Measurements from ENCODE around the gene XPO6. TPM values are rescaled to one million over a fixed set of nuclear protein-coding genes. Genes with fewer than 3 reads are reported as not detected.

Gene XPO6
- total RNA-seq, 1 experiment from 2014 or later = 106 TPM

DNA sequence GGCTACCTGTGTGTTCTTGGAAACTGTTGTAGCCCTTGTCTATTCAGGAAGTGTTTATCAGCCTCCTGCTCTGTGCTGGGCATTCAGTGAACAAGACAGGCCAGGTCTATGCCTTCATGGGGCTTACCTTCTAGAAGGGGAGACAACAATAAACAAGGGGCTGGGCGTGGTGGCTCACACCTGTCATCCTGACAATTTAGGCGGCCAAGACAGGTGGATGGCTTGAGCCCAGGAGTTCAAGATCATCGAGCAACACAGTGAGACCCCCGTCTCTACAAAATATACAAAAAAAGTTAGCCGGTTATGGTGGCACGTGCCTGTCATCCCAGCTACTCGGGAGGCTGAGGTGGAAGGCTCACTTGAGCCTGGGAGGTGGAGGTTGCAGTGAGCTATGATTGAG lies 142.8 kb downstream of the XPO6 start:
- ATAC-seq = no peak
- Histone ChIP-seq H2AFZ (ENCODE audit: low read length) (no peak overlapping the region), H4K20me1 (ENCODE audit: low read length) (no peaks in the 10 kb centered on the region), H3K4me3 (ENCODE audit: low read length) (no peak overlapping the region), H3K9me3 (ENCODE audit: low read length) (no peaks in the 10 kb centered on the region), H3K36me3 (ENCODE audit: low read depth, low read length) (no peaks in the 10 kb centered on the region), H3K4me2 (ENCODE audit: low read length) (no peak overlapping the region), H3K4me1 (ENCODE audit: insufficient read depth, low read length) (no peaks in the 10 kb centered on the region), H3K27me3 (ENCODE audit: low read length) (peaks cover 19% of the 10 kb centered on the region; the same call in 1 of the 2 replicates), H3K9me2 (replicated peaks; ENCODE audit: low read length) (no peaks in the 10 kb centered on the region), H3K79me2 (ENCODE audit: low read length) (no peaks in the 10 kb centered on the region), H3K27ac (ENCODE audit: low read length) (no peak overlapping the region), H3K9ac (ENCODE audit: low read length) (no peak overlapping the region), H3F3A (ENCODE audit: low read length, unreplicated experiment) (no peaks in the 10 kb centered on the region)
- CTCF ChIA-PET = no interaction called here
- no TSS peak for BruUV-seq (replicated peaks)
- POLR2A ChIA-PET (ENCODE audit: unreplicated experiment) = no interaction called here
- DNase-seq = no peak
- intact Hi-C loops (cut with micrococcal nuclease) = no loop called here
- TF ChIP-seq, protein P1, sequence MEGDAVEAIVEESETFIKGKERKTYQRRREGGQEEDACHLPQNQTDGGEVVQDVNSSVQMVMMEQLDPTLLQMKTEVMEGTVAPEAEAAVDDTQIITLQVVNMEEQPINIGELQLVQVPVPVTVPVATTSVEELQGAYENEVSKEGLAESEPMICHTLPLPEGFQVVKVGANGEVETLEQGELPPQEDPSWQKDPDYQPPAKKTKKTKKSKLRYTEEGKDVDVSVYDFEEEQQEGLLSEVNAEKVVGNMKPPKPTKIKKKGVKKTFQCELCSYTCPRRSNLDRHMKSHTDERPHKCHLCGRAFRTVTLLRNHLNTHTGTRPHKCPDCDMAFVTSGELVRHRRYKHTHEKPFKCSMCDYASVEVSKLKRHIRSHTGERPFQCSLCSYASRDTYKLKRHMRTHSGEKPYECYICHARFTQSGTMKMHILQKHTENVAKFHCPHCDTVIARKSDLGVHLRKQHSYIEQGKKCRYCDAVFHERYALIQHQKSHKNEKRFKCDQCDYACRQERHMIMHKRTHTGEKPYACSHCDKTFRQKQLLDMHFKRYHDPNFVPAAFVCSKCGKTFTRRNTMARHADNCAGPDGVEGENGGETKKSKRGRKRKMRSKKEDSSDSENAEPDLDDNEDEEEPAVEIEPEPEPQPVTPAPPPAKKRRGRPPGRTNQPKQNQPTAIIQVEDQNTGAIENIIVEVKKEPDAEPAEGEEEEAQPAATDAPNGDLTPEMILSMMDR (conservative IDR thresholded peaks at IDR 0.05; ENCODE audit: low read depth, low read length) = no peak
- no peak for TF ChIP-seq EZH2 (IDR thresholded peaks at IDR 0.05; ENCODE audit: low read length, unreplicated experiment)

DNA sequence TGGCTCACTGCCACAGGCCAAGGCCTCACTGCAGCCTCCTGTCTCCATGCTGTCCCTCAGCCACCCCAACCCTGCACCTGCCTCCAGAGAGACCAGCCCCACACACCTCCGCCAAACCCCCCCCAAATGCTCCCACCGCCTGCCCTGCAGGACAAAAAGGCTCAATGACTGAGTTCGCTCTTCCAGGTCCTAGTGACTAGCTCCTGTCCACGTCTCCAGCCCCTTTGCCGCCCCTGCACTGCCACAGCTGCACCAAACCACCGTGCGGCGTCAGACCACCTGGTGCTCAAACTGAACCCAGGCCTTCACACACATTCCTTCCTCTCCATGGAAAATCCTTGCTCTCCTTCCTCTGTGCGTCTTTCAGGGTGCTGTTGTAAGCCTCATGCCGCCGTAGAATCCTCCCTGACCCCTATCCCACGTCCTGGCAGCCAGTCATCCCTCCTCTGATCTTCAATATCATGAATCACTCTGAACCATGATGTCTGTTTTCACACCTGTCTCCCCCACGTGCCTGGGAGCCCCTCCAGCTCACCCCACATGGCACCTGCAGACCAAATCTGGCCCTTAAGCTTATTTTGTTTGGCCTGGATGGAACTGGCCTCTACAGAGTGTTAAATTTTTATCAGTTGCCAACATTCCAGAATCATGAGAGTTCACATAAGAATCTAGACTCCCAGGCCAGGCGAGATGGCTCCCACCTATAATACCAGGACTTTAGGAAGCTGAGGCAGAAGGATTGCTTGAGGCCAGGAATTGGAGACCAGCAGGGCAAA lies 144.0 kb downstream of the XPO6 start:
- Histone ChIP-seq H3K36me3 (ENCODE audit: low read depth, low read length) (no peaks in the 10 kb centered on the region), H2AFZ (ENCODE audit: low read length) (no peak overlapping the region), H3F3A (ENCODE audit: low read length, unreplicated experiment) (no peaks in the 10 kb centered on the region), H3K4me2 (ENCODE audit: low read length) (no peak overlapping the region), H3K4me3 (ENCODE audit: low read length) (no peak overlapping the region), H3K27me3 (ENCODE audit: low read length) (peaks cover 23% of the 10 kb centered on the region; the same call in 1 of the 2 replicates), H4K20me1 (ENCODE audit: low read length) (no peaks in the 10 kb centered on the region), H3K9ac (ENCODE audit: low read length) (no peak overlapping the region), H3K4me1 (ENCODE audit: insufficient read depth, low read length) (no peaks in the 10 kb centered on the region), H3K9me2 (replicated peaks; ENCODE audit: low read length) (no peaks in the 10 kb centered on the region), H3K9me3 (ENCODE audit: low read length) (no peaks in the 10 kb centered on the region), H3K79me2 (ENCODE audit: low read length) (no peaks in the 10 kb centered on the region), H3K27ac (ENCODE audit: low read length) (no peak overlapping the region)
- DNase-seq (no peak), ATAC-seq (no peak)
- POLR2A ChIA-PET (ENCODE audit: unreplicated experiment) = no interaction called here
- CTCF ChIA-PET = no interaction called here
- intact Hi-C loops (cut with micrococcal nuclease) = no loop called here
- BruUV-seq (replicated peaks) = no TSS peak
- TF ChIP-seq EZH2 (IDR thresholded peaks at IDR 0.05; ENCODE audit: low read length, unreplicated experiment) (no peak), EZH2phosphoT487 (IDR thresholded peaks at IDR 0.05; ENCODE audit: borderline replicate concordance, low read length) (no peak)
- TF ChIP-seq, protein P1 (conservative IDR thresholded peaks at IDR 0.05; ENCODE audit: low read depth, low read length) = no peak

DNA sequence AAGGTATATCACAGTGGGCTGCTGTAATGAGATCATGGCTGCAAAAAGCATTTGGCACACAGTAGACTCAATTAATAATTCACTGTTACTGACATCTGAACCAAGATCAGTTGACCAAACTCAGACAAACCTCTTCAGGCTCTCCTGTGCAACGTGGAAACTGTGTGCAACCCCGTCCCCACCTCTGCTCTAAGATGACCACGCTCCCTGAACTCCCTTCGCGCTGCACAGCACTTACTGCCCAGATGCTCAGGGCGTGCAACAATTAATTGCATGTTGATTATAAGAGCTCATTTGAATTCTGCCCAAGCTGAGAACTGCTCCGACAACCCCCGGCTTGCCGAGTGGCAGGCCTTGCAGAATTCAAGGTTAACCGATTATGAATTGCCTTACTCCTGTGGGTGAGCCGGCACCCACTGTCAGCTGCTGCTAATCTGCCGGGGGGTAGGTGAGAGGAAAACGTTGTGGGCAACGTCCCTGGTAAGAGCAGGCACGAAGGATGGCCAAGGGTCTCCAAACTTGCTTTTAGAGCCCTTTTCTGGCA lies 147.0 kb downstream of the XPO6 start:
- no peaks in the 10 kb centered on the region for H3K9me2 ChIP-seq (replicated peaks; ENCODE audit: low read length)
- H3K4me1 ChIP-seq (ENCODE audit: insufficient read depth, low read length) = no peaks in the 10 kb centered on the region
- H3K79me2 ChIP-seq (ENCODE audit: low read length) = no peaks in the 10 kb centered on the region
- peaks cover 44% of the 10 kb centered on the region for H3K27me3 ChIP-seq (ENCODE audit: low read length)
- H3F3A ChIP-seq (ENCODE audit: low read length, unreplicated experiment) = no peaks in the 10 kb centered on the region
- H4K20me1 ChIP-seq (ENCODE audit: low read length) = no peaks in the 10 kb centered on the region
- no peaks in the 10 kb centered on the region for H3K36me3 ChIP-seq (ENCODE audit: low read depth, low read length)
- intact Hi-C loops (cut with micrococcal nuclease) = no loop called here
- POLR2A ChIA-PET (ENCODE audit: unreplicated experiment) = no interaction called here
- H3K4me3 ChIP-seq (ENCODE audit: low read length) = no peak overlapping the region
- ATAC-seq = no peak
- no peak for DNase-seq
- no peak overlapping the region for H3K4me2 ChIP-seq (ENCODE audit: low read length)
- TF ChIP-seq EZH2phosphoT487 (IDR thresholded peaks at IDR 0.05; ENCODE audit: borderline replicate concordance, low read length) = no peak
- TF ChIP-seq EZH2 (IDR thresholded peaks at IDR 0.05; ENCODE audit: low read length, unreplicated experiment) = no peak
- TF ChIP-seq, protein P1 (conservative IDR thresholded peaks at IDR 0.05; ENCODE audit: low read depth, low read length) = no peak
- no peak overlapping the region for H2AFZ ChIP-seq (ENCODE audit: low read length)
- CTCF ChIA-PET = no interaction called here
- H3K9me3 ChIP-seq (ENCODE audit: low read length) = no peaks in the 10 kb centered on the region
- no peak overlapping the region for H3K27ac ChIP-seq (ENCODE audit: low read length)
- no TSS peak for BruUV-seq (replicated peaks)
- H3K9ac ChIP-seq (ENCODE audit: low read length) = no peak overlapping the region

All from PC-3 (cell line).